Erythroblast (primary cell): ENCODE measurements around the gene RGS19.

Experiments
- GATA1 ChIP-seq: IDR thresholded peaks from 2 replicates; pipeline ENCODE4 v1.6.1; 2011; ENCODE audit warnings: low read depth, mild to moderate bottlenecking, control low read depth, low read length, moderate library complexity
- POLR2A ChIP-seq: IDR thresholded peaks from 2 replicates; pipeline ENCODE4 v1.6.1; 2011; ENCODE audit warnings: mild to moderate bottlenecking, low read length

GRCh38 chr20:64051033-64051452, 28.3 kb downstream of the RGS19 start:
- no peak for TF ChIP-seq POLR2A
- TF ChIP-seq GATA1, result no peak
